Omental fat pad (tissue), 4 donors: ENCODE measurements around the gene PTPRM. TPM values are rescaled to one million over a fixed set of nuclear protein-coding genes. Genes with fewer than 3 reads are reported as not detected.
"Not testable (repeated sequence)": the region's sequence is repeated elsewhere in the genome, so short reads cannot be mapped to it uniquely, and the experiment has no call there.

Source experiments
- ATAC-seq: fragments of 150-250 bp; one replicate; pipeline ENCODE4 v1.9.1; 2016; ENCODE audit warnings: mild to moderate bottlenecking, moderate library complexity; ENCODE audit not compliant: low FRiP score
- DNase-seq: peaks from one replicate; pipeline ENCODE4 v3.0.0-alpha.2; 2019; ENCODE audit warnings: low spot score
- CTCF ChIP-seq, 3 donors: fragments of 450-650 bp; IDR thresholded peaks; one replicate each; pipeline ENCODE4 v1.5.1; 2016 to 2017; ENCODE audit warnings: antibody characterized with exemption in 3 of 3, mild to moderate bottlenecking in 3 of 3, moderate library complexity in 2 of 3
- total RNA-seq, 4 donors: library from RNA; depleted of rRNA; stranded (reverse); fragments of >200 nt; gene quantifications; one replicate each; pipeline ENCODE4 v1.1.0, GENCODE V29; 2016

The PTPRM gene
- total RNA-seq, 4 donors from 2014 or later, result 64.8 to 238 (median 144) TPM

GRCh38 chr18:8433323-8433722, 866.2 kb downstream of the PTPRM start:
- TF ChIP-seq CTCF (IDR thresholded peaks at IDR 0.05), result no peak

GRCh38 chr18:8433771-8434170, 866.7 kb downstream of the PTPRM start:
- no peak for ATAC-seq
- TF ChIP-seq CTCF (IDR thresholded peaks at IDR 0.05), result no peak
- DNase-seq, result no peak

More at GRCh38 chr18:8433323-8433722, 866.2 kb downstream of the PTPRM start:
- ATAC-seq (no peak), DNase-seq (no peak)

- DNase-seq (no peak), ATAC-seq (no peak)
- no peak for TF ChIP-seq CTCF (IDR thresholded peaks at IDR 0.05)
Observed at GRCh38 chr18:8435376-8435775, 868.3 kb downstream of the PTPRM start.

GRCh38 chr18:8439055-8439454, 871.9 kb downstream of the PTPRM start:
- ATAC-seq, result no peak
- TF ChIP-seq CTCF (IDR thresholded peaks at IDR 0.05), result no peak
- DNase-seq, result no peak

GRCh38 chr18:8443505-8443904, 876.4 kb downstream of the PTPRM start:
- TF ChIP-seq CTCF (IDR thresholded peaks at IDR 0.05), result no peak
- ATAC-seq (no peak), DNase-seq (no peak)

GRCh38 chr18:8446936-8447335, 879.8 kb downstream of the PTPRM start:
- not testable (repeated sequence) for DNase-seq, ATAC-seq

GRCh38 chr18:8448130-8448529, 881.0 kb downstream of the PTPRM start:
- TF ChIP-seq CTCF (IDR thresholded peaks at IDR 0.05), result no peak
- ATAC-seq (no peak), DNase-seq (no peak)

- no peak for DNase-seq
- no peak for TF ChIP-seq CTCF (IDR thresholded peaks at IDR 0.05)
- ATAC-seq, result no peak
Observed at GRCh38 chr18:8450013-8450412, 882.9 kb downstream of the PTPRM start.
